T-helper 1 cell treated with Interleukin-12 subunit alpha and Interleukin-12 subunit beta and Interleukin-4 antibody, amounts not matched to agents 30 ng/mL and 1 ng/mL, for 36 hours (primary cell): Measurements from ENCODE around the gene ABHD3. TPM values are rescaled to one million over a fixed set of nuclear protein-coding genes. Genes with fewer than 3 reads are reported as not detected.

Source experiments
- total RNA-seq: library from RNA; stranded (reverse); gene quantifications from 2 replicates; pipeline ENCODE4 v1.2.3, GENCODE V29; 2022

ABHD3 gene
- total RNA-seq, 1 donor from 2014 or later: 62.4 TPM

Other genes starting within 250 kb of the ABHD3 start
- 20.9 and 22.1 TPM in 2 replicates for gene ESCO1, start 104.1 kb downstream of the ABHD3 start, total RNA-seq
- gene SNRPD1, start 92.5 kb downstream of the ABHD3 start, total RNA-seq: 76.9 and 84.4 TPM in 2 replicates
- 23.0 and 26.4 TPM in 2 replicates for gene MIB1, start 36.0 kb upstream of the ABHD3 start, total RNA-seq